GM23338 (cell line): Measurements from ENCODE around the gene HYCC2. TPM values are rescaled to one million over a fixed set of nuclear protein-coding genes. Genes with fewer than 3 reads are reported as not detected.
"Not testable (repeated sequence)": the region's sequence is repeated elsewhere in the genome, so short reads cannot be mapped to it uniquely, and the experiment has no call there.

Source experiments
- ATAC-seq: fragments of 200-7000 bp; cut with Tn5 transposase; 3 replicates; pipeline ENCODE4 v1.9.1; 2020
- DNase-seq: peaks from one replicate; pipeline ENCODE4 v3.0.0-alpha.2; 2015; ENCODE audit warnings: low spot score
- H2AFZ ChIP-seq: fragments of 200-600 bp; sonication (generic); 2 replicates; pipeline ENCODE4 v1.8.0; 2016; ENCODE audit warnings: antibody characterized with exemption, mild to moderate bottlenecking, moderate library complexity
- H3F3A ChIP-seq: fragments of 200-600 bp; sonication (generic); replicated peaks from 2 replicates; pipeline ENCODE4 v1.8.0; 2017; ENCODE audit warnings: antibody characterized with exemption, mixed run types, low read depth
- H3K27ac ChIP-seq: fragments of 200-600 bp; sonication (generic); 2 replicates; pipeline ENCODE4 v1.6.1; 2016; ENCODE audit warnings: low read depth
- H3K27me3 ChIP-seq: fragments of 200-600 bp; sonication (generic); 2 replicates; pipeline ENCODE4 v1.8.0; 2016; ENCODE audit warnings: mild to moderate bottlenecking, mixed run types, moderate library complexity; ENCODE audit not compliant: insufficient read depth
- H3K36me3 ChIP-seq: fragments of 200-600 bp; sonication (generic); 2 replicates; pipeline ENCODE4 v1.8.0; 2016; ENCODE audit warnings: mild to moderate bottlenecking; ENCODE audit not compliant: insufficient read depth
- H3K4me1 ChIP-seq: fragments of 200-600 bp; sonication (generic); 2 replicates; pipeline ENCODE4 v1.8.0; 2016; ENCODE audit warnings: mild to moderate bottlenecking, moderate library complexity; ENCODE audit not compliant: insufficient read depth
- H3K4me2 ChIP-seq: fragments of 200-600 bp; sonication (generic); 2 replicates; pipeline ENCODE4 v1.7.1; 2017; ENCODE audit warnings: mixed run types
- H3K4me3 ChIP-seq: fragments of 200-600 bp; sonication (generic); 2 replicates; pipeline ENCODE4 v1.6.1; 2016; ENCODE audit warnings: mixed run types
- H3K79me2 ChIP-seq: fragments of 200-600 bp; sonication (generic); replicated peaks from 2 replicates; pipeline ENCODE4 v1.8.0; 2017; ENCODE audit warnings: mild to moderate bottlenecking; ENCODE audit not compliant: insufficient read depth
- H3K9me2 ChIP-seq: fragments of 200-600 bp; sonication (generic); 2 replicates; pipeline ENCODE4 v1.8.0; 2017; ENCODE audit not compliant: insufficient read depth
- H4K20me1 ChIP-seq: fragments of 200-600 bp; sonication (generic); replicated peaks from 2 replicates; pipeline ENCODE4 v1.8.0; 2017; ENCODE audit warnings: mild to moderate bottlenecking; ENCODE audit not compliant: insufficient read depth
- H3K27ac Mint-ChIP-seq: 2 replicates; pipeline ENCODE4 v1.8.0; 2020; ENCODE audit warnings: inconsistent platforms, mild to moderate bottlenecking, moderate library complexity, mixed read lengths
- H3K27me3 Mint-ChIP-seq: 3 replicates; pipeline ENCODE4 v1.8.0; 2022; ENCODE audit warnings: low read depth, mild to moderate bottlenecking, moderate library complexity, mixed read lengths, inconsistent platforms; ENCODE audit not compliant: insufficient read depth, poor library complexity
- H3K36me3 Mint-ChIP-seq: 3 replicates; pipeline ENCODE4 v1.8.0; 2021; ENCODE audit warnings: low read depth, mild to moderate bottlenecking, inconsistent platforms, moderate library complexity, mixed read lengths
- H3K4me1 Mint-ChIP-seq: 3 replicates; pipeline ENCODE4 v1.8.0; 2020; ENCODE audit warnings: mild to moderate bottlenecking, inconsistent platforms, mixed read lengths
- H3K4me3 Mint-ChIP-seq: 3 replicates; pipeline ENCODE4 v1.8.0; 2021; ENCODE audit warnings: moderate library complexity, mild to moderate bottlenecking, inconsistent platforms, mixed read lengths
- H3K9me3 Mint-ChIP-seq: 3 replicates; pipeline ENCODE4 v1.8.0; 2020; ENCODE audit warnings: moderate library complexity, mild to moderate bottlenecking, inconsistent platforms, mixed read lengths
- CREB1 ChIP-seq: fragments of 250-450 bp; sonication (Bioruptor Pico); IDR thresholded peaks from 2 replicates; pipeline ENCODE4 v1.5.0; 2020; ENCODE audit warnings: low read depth, mild to moderate bottlenecking, moderate library complexity
- CTCF ChIP-seq, 2 experiments: fragments of 200-600 bp in 1 of 2; sonication (generic) in 1 of 2; conservative IDR thresholded peaks; 2 replicates each; pipeline versions ENCODE4 v1.5.1 to v1.6.1; 2016 to 2017; ENCODE audit warnings: antibody characterized with exemption in 2 of 2, low read depth in 2 of 2, mild to moderate bottlenecking in 2 of 2, moderate library complexity in 1 of 2
- EZH2 ChIP-seq: fragments of 200-600 bp; sonication (generic); IDR thresholded peaks from one replicate; pipeline ENCODE4 v1.8.0; 2017; ENCODE audit warnings: antibody characterized with exemption, mild to moderate bottlenecking, low read depth; ENCODE audit not compliant: unreplicated experiment
- EZH2phosphoT487 ChIP-seq: fragments of 200-600 bp; sonication (generic); IDR thresholded peaks from one replicate; pipeline ENCODE4 v1.8.1; 2018; ENCODE audit warnings: antibody characterized with exemption; ENCODE audit not compliant: unreplicated experiment
- POLR2AphosphoS5 ChIP-seq: IDR thresholded peaks from 2 replicates; pipeline ENCODE4 v1.6.1; 2016; ENCODE audit warnings: antibody characterized with exemption, low read depth
- REST ChIP-seq: IDR thresholded peaks from one replicate; pipeline ENCODE4 v1.6.1; 2018; ENCODE audit warnings: antibody characterized with exemption; ENCODE audit not compliant: unreplicated experiment
- STAT1 ChIP-seq: IDR thresholded peaks from one replicate; pipeline ENCODE4 v1.6.1; 2016; ENCODE audit warnings: antibody characterized with exemption; ENCODE audit not compliant: unreplicated experiment
- ZNF114 ChIP-seq: fragments of 250-450 bp; sonication (Bioruptor Pico); IDR thresholded peaks from 2 replicates; pipeline ENCODE4 v1.5.0; 2020; ENCODE audit warnings: mild to moderate bottlenecking, moderate library complexity
- ZNF331 ChIP-seq: fragments of 250-450 bp; sonication (Bioruptor Pico); IDR thresholded peaks from 2 replicates; pipeline ENCODE4 v1.5.0; 2020; ENCODE audit warnings: low read depth, mild to moderate bottlenecking, moderate library complexity
- polyA plus RNA-seq: library from polyadenylated mRNA; unstranded; fragments of >200 nt; fragmentation: Nextera tagmentation; extraction: Ambion mirVana; gene quantifications from 2 replicates; pipeline ENCODE4 v1.2.1, GENCODE V29; 2016
- total RNA-seq: library from RNA; depleted of rRNA; stranded (reverse); fragments of >200 nt; shearing (Covaris generic); gene quantifications from 2 replicates; pipeline ENCODE4 v1.2.3, GENCODE V29; 2014

The HYCC2 gene
- total and polyA plus RNA-seq, 2 experiments from 2014 or later: 2.4 to 4.8 TPM

GRCh38 chr2:201064797-201065329 is 6.6 kb downstream of the HYCC2 start (continued):
- TF ChIP-seq CREB1 (no peak), POLR2AphosphoS5 (no peak), ZNF331 (CRISPR knock-in tag) (no peak), ZNF114 (CRISPR knock-in tag) (no peak), CTCF (conservative IDR thresholded peaks at IDR 0.05; ENCODE audit: low read depth in 2 of 2) (no peak), EZH2phosphoT487 (no peak), REST (no peak), STAT1 (no peak), EZH2 (no peak)

- not testable (repeated sequence) for H3K4me1 Mint-ChIP-seq, H3K27ac Mint-ChIP-seq, H3F3A ChIP-seq, H3K36me3 Mint-ChIP-seq, H3K4me1 ChIP-seq, H3K27me3 Mint-ChIP-seq, DNase-seq, H4K20me1 ChIP-seq, H3K36me3 ChIP-seq, H3K4me3 Mint-ChIP-seq, H3K4me3 ChIP-seq, H3K27me3 ChIP-seq, H3K9me2 ChIP-seq, ATAC-seq, H3K27ac ChIP-seq, H3K4me2 ChIP-seq, H3K9me3 Mint-ChIP-seq, H2AFZ ChIP-seq
- H3K79me2 ChIP-seq: peaks cover 41% of the 10 kb centered on the region
Observed at GRCh38 chr2:201063516-201063915, 8.0 kb downstream of the HYCC2 start.
